ENCODE results near the gene CIT. TPM values are rescaled to one million over a fixed set of nuclear protein-coding genes. Genes with fewer than 3 reads are reported as not detected.

The CIT gene
- total RNA-seq, 2 donors from 2014 or later, result 0.33 to 1.3 TPM

- no peak overlapping the region for H3K4me3 ChIP-seq
- TF ChIP-seq POLR2A (IDR thresholded peaks at IDR 0.05) (no peak), CTCF (IDR thresholded peaks at IDR 0.05) (no peak)
- 96 to 100% methylated on average over 1 of the region's 1 CpG for WGBS, 2 donors
- no peak for DNase-seq
- H3K36me3 ChIP-seq (replicated peaks in 1 of 2; ENCODE audit: insufficient read depth in 1 of 2, low read depth in 2 of 2), result no peaks in the 10 kb centered on the region
- no peak overlapping the region for H3K27ac ChIP-seq
- no peaks in the 10 kb centered on the region for H3K4me1 ChIP-seq
- no peaks in the 10 kb centered on the region for H3K27me3 ChIP-seq
- intact Hi-C loops (cut with DNase I), result no loop called here
- no peak for ATAC-seq
- no peaks in the 10 kb centered on the region for H3K9me3 ChIP-seq
Measured at GRCh38 chr12:119842380-119842779, 34.7 kb downstream of the CIT start.

GRCh38 chr12:119841433-119842210 is 35.5 kb downstream of the CIT start:
- H3K27me3 ChIP-seq, result no peaks in the 10 kb centered on the region
- no peak for TF ChIP-seq CTCF (IDR thresholded peaks at IDR 0.05)
- no peak for TF ChIP-seq POLR2A (IDR thresholded peaks at IDR 0.05)
- intact Hi-C loops (cut with DNase I), result no loop called here
- no peak overlapping the region for H3K27ac ChIP-seq
- no peak for ATAC-seq
- DNase-seq, result no peak
- no peaks in the 10 kb centered on the region for H3K36me3 ChIP-seq (replicated peaks in 1 of 2; ENCODE audit: insufficient read depth in 1 of 2, low read depth in 2 of 2)
- H3K9me3 ChIP-seq, result no peaks in the 10 kb centered on the region
- no peaks in the 10 kb centered on the region for H3K4me1 ChIP-seq
- 89 to 96% methylated on average over 8 of the region's 8 CpGs for WGBS, 2 donors
- H3K4me3 ChIP-seq, result no peak overlapping the region

- ATAC-seq (no peak), DNase-seq (no peak)
- 96 to 98% methylated on average over 3 of the region's 3 CpGs for WGBS, 2 donors
- Histone ChIP-seq H3K9me3 (no peaks in the 10 kb centered on the region), H3K36me3 (replicated peaks in 1 of 2; ENCODE audit: insufficient read depth in 1 of 2, low read depth in 2 of 2) (no peaks in the 10 kb centered on the region), H3K27me3 (no peaks in the 10 kb centered on the region), H3K4me1 (no peaks in the 10 kb centered on the region), H3K4me3 (no peak overlapping the region), H3K27ac (no peak overlapping the region)
- TF ChIP-seq CTCF (IDR thresholded peaks at IDR 0.05), result no peak
- TF ChIP-seq POLR2A (IDR thresholded peaks at IDR 0.05), result no peak
- intact Hi-C loops (cut with DNase I), result no loop called here
Measured at GRCh38 chr12:119840582-119840981, 36.5 kb downstream of the CIT start.

GRCh38 chr12:119840168-119840567 is 37.0 kb downstream of the CIT start:
- Histone ChIP-seq H3K27ac (no peak overlapping the region), H3K4me3 (no peak overlapping the region), H3K36me3 (replicated peaks in 1 of 2; ENCODE audit: insufficient read depth in 1 of 2, low read depth in 2 of 2) (no peaks in the 10 kb centered on the region), H3K27me3 (no peaks in the 10 kb centered on the region), H3K9me3 (no peaks in the 10 kb centered on the region), H3K4me1 (no peaks in the 10 kb centered on the region)
- intact Hi-C loops (cut with DNase I), result no loop called here
- no peak for TF ChIP-seq POLR2A (IDR thresholded peaks at IDR 0.05)
- no peak for TF ChIP-seq CTCF (IDR thresholded peaks at IDR 0.05)
- ATAC-seq (no peak), DNase-seq (no peak)
- 94 to 95% methylated on average over 4 of the region's 4 CpGs for WGBS, 2 donors

All from body of pancreas (tissue), 4 donors.